Measurements from ENCODE around the gene PATJ. TPM values are rescaled to one million over a fixed set of nuclear protein-coding genes. Genes with fewer than 3 reads are reported as not detected.

Gene PATJ
- polyA plus RNA-seq, 2 donors = 17.2 to 28.6 TPM

GRCh38 chr1:61922950-61923480 is 180.7 kb downstream of the PATJ start:
- 91 to 93% methylated on average over 3 of the region's 3 CpGs for WGBS, 2 donors
- Histone ChIP-seq H3K4me3 (ENCODE audit: low read depth in 1 of 2, low read length in 2 of 2) (no peak overlapping the region), H3K4me1 (ENCODE audit: control insufficient read depth in 2 of 2, insufficient read depth in 2 of 2, low read length in 1 of 2) (no peaks in the 10 kb centered on the region), H3K27ac (ENCODE audit: low read depth in 2 of 2, low read length in 1 of 2) (no peak overlapping the region), H3K9me3 (ENCODE audit: control insufficient read depth in 2 of 2, insufficient read depth in 1 of 2, low read depth in 1 of 2, low read length in 1 of 2) (no peaks in the 10 kb centered on the region), H3K27me3 (ENCODE audit: control insufficient read depth in 1 of 2, insufficient read depth in 2 of 2, low read length in 2 of 2) (no peaks in the 10 kb centered on the region), H3K36me3 (ENCODE audit: control insufficient read depth in 2 of 2, insufficient read depth in 2 of 2, low read length in 1 of 2) (no peaks in the 10 kb centered on the region)

GRCh38 chr1:61925591-61926298 is 183.5 kb downstream of the PATJ start:
- 85 to 94% methylated on average over 1 of the region's 1 CpG for WGBS, 2 donors
- H3K4me3 ChIP-seq (ENCODE audit: low read depth in 1 of 2, low read length in 2 of 2) = no peak overlapping the region
- no peaks in the 10 kb centered on the region for H3K36me3 ChIP-seq (ENCODE audit: control insufficient read depth in 2 of 2, insufficient read depth in 2 of 2, low read length in 1 of 2)
- H3K27me3 ChIP-seq (ENCODE audit: control insufficient read depth in 1 of 2, insufficient read depth in 2 of 2, low read length in 2 of 2) = no peaks in the 10 kb centered on the region
- H3K27ac ChIP-seq (ENCODE audit: low read depth in 2 of 2, low read length in 1 of 2) = no peak overlapping the region
- H3K4me1 ChIP-seq (ENCODE audit: control insufficient read depth in 2 of 2, insufficient read depth in 2 of 2, low read length in 1 of 2) = no peaks in the 10 kb centered on the region
- H3K9me3 ChIP-seq (ENCODE audit: control insufficient read depth in 2 of 2, insufficient read depth in 1 of 2, low read depth in 1 of 2, low read length in 1 of 2) = no peaks in the 10 kb centered on the region

- Histone ChIP-seq H3K9me3 (ENCODE audit: control insufficient read depth in 2 of 2, insufficient read depth in 1 of 2, low read depth in 1 of 2, low read length in 1 of 2) (no peaks in the 10 kb centered on the region), H3K27ac (ENCODE audit: low read depth in 2 of 2, low read length in 1 of 2) (no peak overlapping the region)
- WGBS, 2 donors = 88 to 90% methylated on average over 3 of the region's 3 CpGs
Observed at GRCh38 chr1:61926597-61926996, 184.3 kb downstream of the PATJ start.

GRCh38 chr1:61930116-61930645 is 187.9 kb downstream of the PATJ start:
- Histone ChIP-seq H3K4me3 (ENCODE audit: low read depth in 1 of 2, low read length in 2 of 2) (no peak overlapping the region), H3K36me3 (ENCODE audit: control insufficient read depth in 2 of 2, insufficient read depth in 2 of 2, low read length in 1 of 2) (peaks cover 0 to 4% of the 10 kb centered on the region in 2 donors), H3K27me3 (ENCODE audit: control insufficient read depth in 1 of 2, insufficient read depth in 2 of 2, low read length in 2 of 2) (no peaks in the 10 kb centered on the region), H3K9me3 (ENCODE audit: control insufficient read depth in 2 of 2, insufficient read depth in 1 of 2, low read depth in 1 of 2, low read length in 1 of 2) (no peaks in the 10 kb centered on the region), H3K4me1 (ENCODE audit: control insufficient read depth in 2 of 2, insufficient read depth in 2 of 2, low read length in 1 of 2) (no peaks in the 10 kb centered on the region), H3K27ac (ENCODE audit: low read depth in 2 of 2, low read length in 1 of 2) (no peak overlapping the region)
- 95 to 97% methylated on average over 5 of the region's 5 CpGs for WGBS, 2 donors

More at GRCh38 chr1:61926597-61926996, 184.3 kb downstream of the PATJ start:
- Histone ChIP-seq H3K4me3 (ENCODE audit: low read depth in 1 of 2, low read length in 2 of 2) (no peak overlapping the region), H3K36me3 (ENCODE audit: control insufficient read depth in 2 of 2, insufficient read depth in 2 of 2, low read length in 1 of 2) (no peaks in the 10 kb centered on the region), H3K27me3 (ENCODE audit: control insufficient read depth in 1 of 2, insufficient read depth in 2 of 2, low read length in 2 of 2) (no peaks in the 10 kb centered on the region), H3K4me1 (ENCODE audit: control insufficient read depth in 2 of 2, insufficient read depth in 2 of 2, low read length in 1 of 2) (no peaks in the 10 kb centered on the region)

GRCh38 chr1:61931587-61932279 is 189.5 kb downstream of the PATJ start:
- H3K4me1 ChIP-seq (ENCODE audit: control insufficient read depth in 2 of 2, insufficient read depth in 2 of 2, low read length in 1 of 2) = no peaks in the 10 kb centered on the region
- no peaks in the 10 kb centered on the region for H3K9me3 ChIP-seq (ENCODE audit: control insufficient read depth in 2 of 2, insufficient read depth in 1 of 2, low read depth in 1 of 2, low read length in 1 of 2)
- WGBS, 2 donors = 93 to 97% methylated on average over 3 of the region's 3 CpGs
- H3K36me3 ChIP-seq (ENCODE audit: control insufficient read depth in 2 of 2, insufficient read depth in 2 of 2, low read length in 1 of 2) = peaks cover 0 to 4% of the 10 kb centered on the region in 2 donors
- no peak overlapping the region for H3K27ac ChIP-seq (ENCODE audit: low read depth in 2 of 2, low read length in 1 of 2)
- H3K27me3 ChIP-seq (ENCODE audit: control insufficient read depth in 1 of 2, insufficient read depth in 2 of 2, low read length in 2 of 2) = no peaks in the 10 kb centered on the region
- no peak overlapping the region for H3K4me3 ChIP-seq (ENCODE audit: low read depth in 1 of 2, low read length in 2 of 2)

GRCh38 chr1:61935516-61935915 is 193.2 kb downstream of the PATJ start:
- Histone ChIP-seq H3K4me1 (ENCODE audit: control insufficient read depth in 2 of 2, insufficient read depth in 2 of 2, low read length in 1 of 2) (no peaks in the 10 kb centered on the region), H3K9me3 (ENCODE audit: control insufficient read depth in 2 of 2, insufficient read depth in 1 of 2, low read depth in 1 of 2, low read length in 1 of 2) (no peaks in the 10 kb centered on the region), H3K4me3 (ENCODE audit: low read depth in 1 of 2, low read length in 2 of 2) (no peak overlapping the region), H3K27ac (ENCODE audit: low read depth in 2 of 2, low read length in 1 of 2) (no peak overlapping the region), H3K27me3 (ENCODE audit: control insufficient read depth in 1 of 2, insufficient read depth in 2 of 2, low read length in 2 of 2) (no peaks in the 10 kb centered on the region), H3K36me3 (ENCODE audit: control insufficient read depth in 2 of 2, insufficient read depth in 2 of 2, low read length in 1 of 2) (peaks cover 0 to 4% of the 10 kb centered on the region in 2 donors)
- 94 to 98% methylated on average over 3 of the region's 3 CpGs for WGBS, 2 donors

GRCh38 chr1:61936839-61937238 is 194.6 kb downstream of the PATJ start:
- no peaks in the 10 kb centered on the region for H3K4me1 ChIP-seq (ENCODE audit: control insufficient read depth in 2 of 2, insufficient read depth in 2 of 2, low read length in 1 of 2)
- no peaks in the 10 kb centered on the region for H3K9me3 ChIP-seq (ENCODE audit: control insufficient read depth in 2 of 2, insufficient read depth in 1 of 2, low read depth in 1 of 2, low read length in 1 of 2)
- H3K27me3 ChIP-seq (ENCODE audit: control insufficient read depth in 1 of 2, insufficient read depth in 2 of 2, low read length in 2 of 2) = no peaks in the 10 kb centered on the region
- H3K4me3 ChIP-seq (ENCODE audit: low read depth in 1 of 2, low read length in 2 of 2) = no peak overlapping the region
- no peak overlapping the region for H3K27ac ChIP-seq (ENCODE audit: low read depth in 2 of 2, low read length in 1 of 2)
- WGBS, 2 donors = 66 to 69% methylated on average over 5 of the region's 5 CpGs
- peaks cover 0 to 4% of the 10 kb centered on the region in 2 donors for H3K36me3 ChIP-seq (ENCODE audit: control insufficient read depth in 2 of 2, insufficient read depth in 2 of 2, low read length in 1 of 2)

GRCh38 chr1:61941794-61942193 is 199.5 kb downstream of the PATJ start:
- Histone ChIP-seq H3K4me3 (ENCODE audit: low read depth in 1 of 2, low read length in 2 of 2) (no peak overlapping the region), H3K9me3 (ENCODE audit: control insufficient read depth in 2 of 2, insufficient read depth in 1 of 2, low read depth in 1 of 2, low read length in 1 of 2) (no peaks in the 10 kb centered on the region), H3K27ac (ENCODE audit: low read depth in 2 of 2, low read length in 1 of 2) (no peak overlapping the region), H3K36me3 (ENCODE audit: control insufficient read depth in 2 of 2, insufficient read depth in 2 of 2, low read length in 1 of 2) (peaks cover 0 to 7% of the 10 kb centered on the region in 2 donors), H3K4me1 (ENCODE audit: control insufficient read depth in 2 of 2, insufficient read depth in 2 of 2, low read length in 1 of 2) (no peaks in the 10 kb centered on the region), H3K27me3 (ENCODE audit: control insufficient read depth in 1 of 2, insufficient read depth in 2 of 2, low read length in 2 of 2) (no peaks in the 10 kb centered on the region)

GRCh38 chr1:61942856-61943255 is 200.6 kb downstream of the PATJ start:
- Histone ChIP-seq H3K36me3 (ENCODE audit: control insufficient read depth in 2 of 2, insufficient read depth in 2 of 2, low read length in 1 of 2) (peaks cover 0 to 7% of the 10 kb centered on the region in 2 donors), H3K4me3 (ENCODE audit: low read depth in 1 of 2, low read length in 2 of 2) (no peak overlapping the region), H3K9me3 (ENCODE audit: control insufficient read depth in 2 of 2, insufficient read depth in 1 of 2, low read depth in 1 of 2, low read length in 1 of 2) (no peaks in the 10 kb centered on the region), H3K27ac (ENCODE audit: low read depth in 2 of 2, low read length in 1 of 2) (no peak overlapping the region), H3K27me3 (ENCODE audit: control insufficient read depth in 1 of 2, insufficient read depth in 2 of 2, low read length in 2 of 2) (no peaks in the 10 kb centered on the region), H3K4me1 (ENCODE audit: control insufficient read depth in 2 of 2, insufficient read depth in 2 of 2, low read length in 1 of 2) (no peaks in the 10 kb centered on the region)
- WGBS, 2 donors = 97 to 98% methylated on average over 5 of the region's 5 CpGs
